ENCODE measurements around the gene SYNE4. TPM values are rescaled to one million over a fixed set of nuclear protein-coding genes. Genes with fewer than 3 reads are reported as not detected.

The SYNE4 gene
- total RNA-seq, 1 experiment from 2014 or later = 0.14 TPM

GRCh38 chr19:35955881-35956634 is 52.6 kb downstream of the SYNE4 start:
- intact Hi-C loops (cut with micrococcal nuclease) = no loop called here
- H3K9me3 Mint-ChIP-seq (ENCODE audit: unreplicated experiment) = no peaks in the 10 kb centered on the region
- ChIA-PET CTCF (no interaction called here), POLR2A (no interaction called here)
- DNase-seq (ENCODE audit: unreplicated experiment) = no peak
- no peaks in the 10 kb centered on the region for H3K36me3 Mint-ChIP-seq (ENCODE audit: insufficient read depth, unreplicated experiment)
- BruUV-seq (replicated peaks) = no TSS peak
- no peak overlapping the region for H3K27ac Mint-ChIP-seq (ENCODE audit: low read depth, unreplicated experiment)
- TF ChIP-seq, protein P1, sequence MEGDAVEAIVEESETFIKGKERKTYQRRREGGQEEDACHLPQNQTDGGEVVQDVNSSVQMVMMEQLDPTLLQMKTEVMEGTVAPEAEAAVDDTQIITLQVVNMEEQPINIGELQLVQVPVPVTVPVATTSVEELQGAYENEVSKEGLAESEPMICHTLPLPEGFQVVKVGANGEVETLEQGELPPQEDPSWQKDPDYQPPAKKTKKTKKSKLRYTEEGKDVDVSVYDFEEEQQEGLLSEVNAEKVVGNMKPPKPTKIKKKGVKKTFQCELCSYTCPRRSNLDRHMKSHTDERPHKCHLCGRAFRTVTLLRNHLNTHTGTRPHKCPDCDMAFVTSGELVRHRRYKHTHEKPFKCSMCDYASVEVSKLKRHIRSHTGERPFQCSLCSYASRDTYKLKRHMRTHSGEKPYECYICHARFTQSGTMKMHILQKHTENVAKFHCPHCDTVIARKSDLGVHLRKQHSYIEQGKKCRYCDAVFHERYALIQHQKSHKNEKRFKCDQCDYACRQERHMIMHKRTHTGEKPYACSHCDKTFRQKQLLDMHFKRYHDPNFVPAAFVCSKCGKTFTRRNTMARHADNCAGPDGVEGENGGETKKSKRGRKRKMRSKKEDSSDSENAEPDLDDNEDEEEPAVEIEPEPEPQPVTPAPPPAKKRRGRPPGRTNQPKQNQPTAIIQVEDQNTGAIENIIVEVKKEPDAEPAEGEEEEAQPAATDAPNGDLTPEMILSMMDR (IDR thresholded peaks at IDR 0.05; ENCODE audit: unreplicated experiment) = no peak
- no peaks in the 10 kb centered on the region for H3K4me1 Mint-ChIP-seq (ENCODE audit: insufficient read depth, unreplicated experiment)
- H3K4me3 Mint-ChIP-seq (ENCODE audit: unreplicated experiment) = no peak overlapping the region
- H3K27me3 Mint-ChIP-seq (ENCODE audit: insufficient read depth, unreplicated experiment) = peaks cover 34% of the 10 kb centered on the region

Other genes starting within 250 kb of the SYNE4 start
- gene ARHGAP33, start 233.2 kb downstream of the SYNE4 start, total RNA-seq (2022) = 5.4 and 5.6 TPM in 2 replicates
- gene PRODH2, start 196.0 kb downstream of the SYNE4 start, total RNA-seq (2022) = not detected in 2 replicates
- not detected in 2 replicates for gene NPHS1, start 156.3 kb downstream of the SYNE4 start, total RNA-seq (2022)
- gene KIRREL2, start 151.9 kb downstream of the SYNE4 start, total RNA-seq (2022) = not detected in 2 replicates
- 1.3 and 2.4 TPM in 2 replicates for gene APLP1, start 140.2 kb downstream of the SYNE4 start, total RNA-seq (2022)
- gene NFKBID, start 108.3 kb downstream of the SYNE4 start, total RNA-seq (2022) = 6.4 and 8.4 TPM in 2 replicates
- gene HCST, start 106.3 kb downstream of the SYNE4 start, total RNA-seq (2022) = not detected in 2 replicates
- gene TYROBP, start 100.5 kb downstream of the SYNE4 start, total RNA-seq (2022) = not detected in 2 replicates
- gene LRFN3, start 72.4 kb downstream of the SYNE4 start, total RNA-seq (2022) = 7.4 and 10.1 TPM in 2 replicates
- 14.4 and 15.0 TPM in 2 replicates for gene SDHAF1, start 13.6 kb downstream of the SYNE4 start, total RNA-seq (2022)
- gene ALKBH6, start 5.4 kb upstream of the SYNE4 start, total RNA-seq (2022) = 16.5 and 20.9 TPM in 2 replicates
- gene CLIP3, start 24.1 kb upstream of the SYNE4 start, total RNA-seq (2022) = 1.2 and 2.3 TPM in 2 replicates
- gene THAP8, start 45.5 kb upstream of the SYNE4 start, total RNA-seq (2022) = 4.0 and 4.7 TPM in 2 replicates
- 5.2 and 6.2 TPM in 2 replicates for gene WDR62, start 46.1 kb upstream of the SYNE4 start, total RNA-seq (2022)
- gene OVOL3, start 102.3 kb upstream of the SYNE4 start, total RNA-seq (2022) = not detected in 2 replicates
- 112 and 126 TPM in 2 replicates for gene POLR2I, start 106.1 kb upstream of the SYNE4 start, total RNA-seq (2022)
- gene TBCB, start 106.7 kb upstream of the SYNE4 start, total RNA-seq (2022) = 101 and 122 TPM in 2 replicates
- gene CAPNS1, start 131.3 kb upstream of the SYNE4 start, total RNA-seq (2022) = 666 and 788 TPM in 2 replicates
- not detected in 2 replicates for gene COX7A1, start 143.6 kb upstream of the SYNE4 start, total RNA-seq (2022)
- 2.9 and 3.6 TPM in 2 replicates for gene ZNF565, start 205.9 kb upstream of the SYNE4 start, total RNA-seq (2022)
- 102 and 132 TPM in 2 replicates for gene ZNF146, start 206.3 kb upstream of the SYNE4 start, total RNA-seq (2022)